WI38 (cell line): ENCODE data around the gene SMURF2.
A peak's percentile ranks its signal among the peaks of the same experiment; 100 is the strongest.

Experiments
- H3K4me3 ChIP-seq: 2 replicates; pipeline ENCODE4 v1.5.1; 2011; ENCODE audit warnings: low read depth, mild to moderate bottlenecking, control low read depth, low read length
- TF ChIP-seq, protein P1 (sequence below): IDR thresholded peaks from 2 replicates; pipeline ENCODE4 v1.5.1; 2012; ENCODE audit warnings: low read depth, mild to moderate bottlenecking, control low read depth, low read length

The SMURF2 gene

DNA sequence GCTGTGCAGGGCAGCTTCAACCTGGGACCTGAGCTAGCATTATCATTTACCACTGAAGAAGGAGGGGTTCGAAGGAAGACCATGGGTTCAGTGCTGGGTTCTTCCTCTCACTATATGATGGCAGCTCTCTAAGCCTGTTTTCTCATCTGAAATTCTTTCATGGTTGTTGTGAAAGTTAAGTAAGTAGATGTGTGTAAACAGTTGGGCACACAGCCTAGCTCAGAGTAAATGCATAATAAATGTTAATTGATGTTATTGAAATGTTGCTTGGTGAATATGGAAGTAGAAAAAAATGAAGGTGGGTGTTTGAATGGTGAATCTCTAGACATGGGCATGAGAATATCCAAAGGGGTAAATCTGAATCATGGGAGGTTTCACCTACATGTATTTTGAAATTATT, 146.3 kb downstream of the SMURF2 start:
- no peak overlapping the region for H3K4me3 ChIP-seq
- TF ChIP-seq, protein P1, sequence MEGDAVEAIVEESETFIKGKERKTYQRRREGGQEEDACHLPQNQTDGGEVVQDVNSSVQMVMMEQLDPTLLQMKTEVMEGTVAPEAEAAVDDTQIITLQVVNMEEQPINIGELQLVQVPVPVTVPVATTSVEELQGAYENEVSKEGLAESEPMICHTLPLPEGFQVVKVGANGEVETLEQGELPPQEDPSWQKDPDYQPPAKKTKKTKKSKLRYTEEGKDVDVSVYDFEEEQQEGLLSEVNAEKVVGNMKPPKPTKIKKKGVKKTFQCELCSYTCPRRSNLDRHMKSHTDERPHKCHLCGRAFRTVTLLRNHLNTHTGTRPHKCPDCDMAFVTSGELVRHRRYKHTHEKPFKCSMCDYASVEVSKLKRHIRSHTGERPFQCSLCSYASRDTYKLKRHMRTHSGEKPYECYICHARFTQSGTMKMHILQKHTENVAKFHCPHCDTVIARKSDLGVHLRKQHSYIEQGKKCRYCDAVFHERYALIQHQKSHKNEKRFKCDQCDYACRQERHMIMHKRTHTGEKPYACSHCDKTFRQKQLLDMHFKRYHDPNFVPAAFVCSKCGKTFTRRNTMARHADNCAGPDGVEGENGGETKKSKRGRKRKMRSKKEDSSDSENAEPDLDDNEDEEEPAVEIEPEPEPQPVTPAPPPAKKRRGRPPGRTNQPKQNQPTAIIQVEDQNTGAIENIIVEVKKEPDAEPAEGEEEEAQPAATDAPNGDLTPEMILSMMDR = no peak

GRCh38 chr17:64515419-64515818, 146.7 kb downstream of the SMURF2 start:
- TF ChIP-seq, protein P1 = no peak
- no peak overlapping the region for H3K4me3 ChIP-seq

DNA sequence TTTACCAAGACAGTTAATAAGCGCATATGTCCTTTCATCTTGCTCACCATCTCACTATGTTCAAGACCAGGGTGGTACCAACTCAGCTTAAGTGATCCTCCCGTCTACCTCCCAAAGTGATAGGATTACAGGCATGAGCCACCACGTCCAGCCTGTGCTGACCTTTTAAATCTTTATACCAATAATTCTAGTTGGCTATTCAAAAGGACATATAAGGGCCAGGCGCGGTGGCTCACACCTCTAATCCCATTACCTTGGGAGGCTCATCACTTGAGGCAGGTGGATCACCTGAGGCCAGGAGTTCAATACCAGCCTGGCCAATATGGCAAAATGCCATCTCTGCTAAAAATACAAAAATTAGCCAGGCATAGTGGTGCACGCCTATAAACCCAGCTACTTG, 152.9 kb downstream of the SMURF2 start:
- H3K4me3 ChIP-seq = no peak overlapping the region
- TF ChIP-seq, protein P1 = no peak

GRCh38 chr17:64508683-64509082, 153.4 kb downstream of the SMURF2 start:
- peak overlapping the region; percentile 97 for H3K4me3 ChIP-seq
- TF ChIP-seq, protein P1 = no peak

DNA sequence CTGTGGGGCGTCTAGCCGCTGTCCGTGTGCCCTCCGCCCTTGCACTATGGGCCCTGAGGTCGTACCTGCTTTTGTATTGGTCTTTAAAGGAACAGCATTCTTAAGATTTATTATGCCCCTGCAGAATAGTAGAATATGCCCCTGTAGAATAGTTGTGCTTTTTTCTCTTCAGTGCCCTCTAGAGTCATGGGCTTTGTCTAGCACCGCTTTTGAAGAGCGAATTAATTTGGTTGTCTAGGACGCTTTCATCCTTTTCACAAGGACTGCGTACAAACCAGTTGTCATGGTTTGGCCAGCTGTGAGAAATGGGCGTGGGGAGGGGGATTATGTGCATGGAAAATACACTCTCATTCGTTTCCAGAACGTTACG, 154.7 kb downstream of the SMURF2 start:
- peak overlapping the region; percentile 97 for H3K4me3 ChIP-seq
- TF ChIP-seq, protein P1 = peak; percentile 13; the same call in 1 of the 2 replicates

DNA sequence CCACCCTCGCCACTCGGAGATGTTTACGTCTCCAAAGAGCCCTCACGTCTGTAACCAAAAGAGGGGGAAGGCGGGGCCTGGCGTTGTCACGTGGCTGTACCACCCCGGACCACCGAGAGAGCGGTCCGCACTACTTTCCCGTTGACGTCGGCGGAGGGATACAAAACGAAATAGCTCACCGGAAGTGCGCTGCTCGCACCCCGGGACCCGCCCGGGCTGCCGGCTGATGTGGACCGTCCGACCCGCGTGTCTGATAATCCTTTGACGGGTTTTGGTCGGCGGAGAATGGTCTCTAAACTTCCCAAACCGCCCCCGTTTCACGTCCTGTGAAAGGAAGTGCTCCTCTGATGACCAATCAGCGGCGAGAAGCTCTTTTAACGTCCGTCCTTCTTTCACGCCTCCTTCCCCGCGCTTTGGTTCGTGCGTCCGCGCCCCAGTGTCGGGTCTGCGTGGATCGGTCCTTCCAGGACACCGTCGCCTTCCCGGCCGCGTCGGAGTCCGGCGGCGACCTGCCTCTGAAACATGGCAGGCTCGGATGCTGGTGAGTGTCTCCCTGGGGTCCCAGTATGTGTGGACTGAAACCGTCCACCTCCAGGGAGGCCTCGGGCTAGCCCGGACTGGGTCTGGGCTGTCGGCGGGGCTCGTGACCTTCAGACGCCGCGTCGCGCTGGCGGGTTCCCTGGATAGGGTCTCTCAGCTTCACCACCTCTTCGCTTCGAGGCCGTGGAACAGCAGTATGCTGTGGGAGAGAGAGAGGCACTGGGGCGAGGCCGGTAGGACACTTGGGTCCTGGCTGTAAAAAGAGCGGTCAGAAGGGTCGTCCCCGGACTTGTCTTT, 155.3 kb downstream of the SMURF2 start, which contains the start of gene CEP95:
Gene CEP95 (plus strand): TSS at position 402 of the 837 bp plus-strand sequence. CDS start 121 bp downstream, at position 523.
- TF ChIP-seq, protein P1 = no peak
- H3K4me3 ChIP-seq = peak within 1 kb of the TSS; percentile 97

DNA sequence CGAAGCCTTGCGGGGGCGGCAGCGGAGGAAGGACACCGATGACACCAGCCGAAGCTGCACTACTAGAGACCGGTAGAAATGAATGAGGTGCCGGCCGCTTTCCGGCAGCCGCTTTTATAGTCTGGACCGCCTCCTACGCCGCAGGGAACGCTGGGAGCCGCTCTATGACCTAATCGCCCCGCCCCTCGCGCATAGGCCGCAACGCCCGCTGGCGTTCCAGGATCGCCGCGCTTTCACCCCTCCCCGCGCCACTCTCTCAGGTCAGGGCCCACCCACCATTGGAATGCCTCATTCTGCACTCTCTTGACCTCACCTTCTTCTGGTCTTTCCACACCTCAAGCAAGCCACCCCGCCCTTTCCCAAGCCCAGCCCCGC, 155.9 kb downstream of the SMURF2 start, which contains the start of gene DDX5:
Gene DDX5 (minus strand): TSS at position 89 of the 375 bp plus-strand sequence. CDS start 170 bp downstream, outside the sequence.
- TF ChIP-seq, protein P1 = no peak
- H3K4me3 ChIP-seq = peak within 1 kb of the TSS; percentile 97
